HepG2 (cell line): ENCODE results near the gene FANCE. TPM values are rescaled to one million over a fixed set of nuclear protein-coding genes. Genes with fewer than 3 reads are reported as not detected.
A peak's percentile ranks its signal among the peaks of the same experiment; 100 is the strongest.

Source experiments
- ARHGAP35 ChIP-seq: sonication (generic); formaldehyde crosslinking; IDR thresholded peaks from 2 replicates; pipeline ENCODE4 v1.9.0; 2022; ENCODE audit warnings: mild to moderate bottlenecking, inconsistent platforms, moderate library complexity, missing genetic modification reagents, borderline replicate concordance
- BHLHE40 ChIP-seq: IDR thresholded peaks from 2 replicates; pipeline ENCODE4 v1.6.1; 2011; ENCODE audit warnings: low read length, improper control_type of control experiment
- CREBL2 ChIP-seq: sonication (generic); formaldehyde crosslinking; IDR thresholded peaks from 2 replicates; pipeline ENCODE4 v1.8.1; 2023; ENCODE audit warnings: missing genetic modification reagents, mild to moderate bottlenecking, borderline replicate concordance
- E2F2 ChIP-seq: sonication (generic); formaldehyde crosslinking; IDR thresholded peaks from 2 replicates; pipeline ENCODE4 v1.4.0; 2020; ENCODE audit warnings: missing genetic modification reagents, borderline replicate concordance
- EEA1 ChIP-seq: sonication (generic); formaldehyde crosslinking; IDR thresholded peaks from 2 replicates; pipeline ENCODE4 v1.5.1; 2020; ENCODE audit warnings: mild to moderate bottlenecking, missing genetic modification reagents, borderline replicate concordance
- GABPA ChIP-seq, 2 experiments: IDR thresholded peaks; 2 replicates each; pipeline ENCODE4 v1.6.1; 2011 to 2016; ENCODE audit warnings: low read depth in 2 of 2, low read length in 1 of 2, missing biosample characterization in 1 of 2, missing genetic modification characterization in 1 of 2
- GTF2F1 ChIP-seq: fragments of 150-350 bp; IDR thresholded peaks from 2 replicates; pipeline ENCODE4 v1.6.1; 2014; ENCODE audit warnings: low read length
- GZF1 ChIP-seq: sonication (generic); formaldehyde crosslinking; IDR thresholded peaks from 2 replicates; pipeline ENCODE4 v1.5.1; 2020; ENCODE audit warnings: mild to moderate bottlenecking, missing genetic modification reagents
- ISL2 ChIP-seq: sonication (generic); formaldehyde crosslinking; IDR thresholded peaks from 2 replicates; pipeline ENCODE4 v1.5.0; 2020; ENCODE audit warnings: missing genetic modification reagents
- KLF13 ChIP-seq: sonication (generic); formaldehyde crosslinking; IDR thresholded peaks from 2 replicates; pipeline ENCODE4 v1.4.0; 2020; ENCODE audit warnings: mild to moderate bottlenecking, missing genetic modification reagents
- MED1 ChIP-seq: sonication (generic); formaldehyde crosslinking; IDR thresholded peaks from 2 replicates; pipeline ENCODE4 v1.4.0; 2020; ENCODE audit warnings: missing genetic modification reagents
- PATZ1 ChIP-seq: sonication (generic); formaldehyde crosslinking; IDR thresholded peaks from 2 replicates; pipeline ENCODE4 v1.4.0; 2020; ENCODE audit warnings: missing genetic modification reagents
- SOX6 ChIP-seq, 2 experiments: fragments of 450-650 bp in 1 of 2; sonication (generic) in 1 of 2; formaldehyde crosslinking in 1 of 2; IDR thresholded peaks; 2 replicates each; pipeline versions ENCODE4 v1.4.0 to v1.6.1; 2017 to 2020; ENCODE audit warnings: antibody characterized with exemption in 1 of 2, mild to moderate bottlenecking in 1 of 2, missing genetic modification reagents in 1 of 2
- TFDP2 ChIP-seq: sonication (generic); formaldehyde crosslinking; IDR thresholded peaks from 2 replicates; pipeline ENCODE4 v1.4.0; 2020; ENCODE audit warnings: missing genetic modification reagents
- ZBTB21 ChIP-seq: sonication (generic); formaldehyde crosslinking; IDR thresholded peaks from 2 replicates; pipeline ENCODE4 v1.4.0; 2020; ENCODE audit warnings: missing genetic modification reagents
- ZMAT3 ChIP-seq: sonication (generic); formaldehyde crosslinking; conservative IDR thresholded peaks from 2 replicates; pipeline ENCODE4 v1.7.0; 2021; ENCODE audit warnings: missing genetic modification reagents
- ZNF740 ChIP-seq: sonication (generic); formaldehyde crosslinking; IDR thresholded peaks from 2 replicates; pipeline ENCODE4 v1.4.0; 2020; ENCODE audit warnings: missing genetic modification reagents
- ZSCAN30 ChIP-seq: sonication (generic); formaldehyde crosslinking; IDR thresholded peaks from 2 replicates; pipeline ENCODE4 v1.5.0; 2020; ENCODE audit warnings: mild to moderate bottlenecking, missing genetic modification reagents
- polyA plus RNA-seq, 8 experiments: library from polyadenylated mRNA; depleted of rRNA in 3 of 8; stranded (reverse) in 7 of 8; unstranded in 1 of 8; fragments of >200 nt; fragmentation: Illumina TruSeq in 4 of 8; extraction: Trizol in 4 of 8; gene quantifications; 2 replicates each; pipeline versions ENCODE4 v1.2.1 to v1.2.3, GENCODE V29; 2011 to 2016; ENCODE audit warnings: low read depth in 4 of 8, missing spikeins in 1 of 8, mixed read lengths in 1 of 8; ENCODE audit not compliant: insufficient read depth in 1 of 8
- total RNA-seq, 5 experiments: library from RNA; depleted of rRNA; stranded (reverse); fragments of >200 nt; fragmentation: Illumina TruSeq; extraction: Trizol; gene quantifications; 2 replicates each; pipeline ENCODE4 v1.2.3, GENCODE V29; 2016; ENCODE audit warnings: low read depth in 1 of 5
- TF ChIP-seq, protein P1 (sequence below): sonication (generic); IDR thresholded peaks from 2 replicates; pipeline ENCODE4 v1.6.1; 2016; ENCODE audit warnings: low read depth, borderline replicate concordance

FANCE gene
- total and polyA plus RNA-seq, 2 of the 13 experiments (the other 11 are each of a cell fraction or from before 2014, with no cell fraction given) = 7.1 to 11.2 TPM

GRCh38 chr6:35497571-35498421, 45.7 kb downstream of the FANCE start (continued):
- peak; percentile 85 for TF ChIP-seq PATZ1 (CRISPR knock-in tag)
- no peak for TF ChIP-seq E2F2
- TF ChIP-seq EEA1 (CRISPR knock-in tag) = peak; percentile 92; the same call in 1 of the 2 replicates
- TF ChIP-seq ISL2 (CRISPR knock-in tag) = no peak; the same call in none of the 2 replicates
- TF ChIP-seq CREBL2 (CRISPR knock-in tag) = peak; percentile 85; the same call in 1 of the 2 replicates
- TF ChIP-seq ZSCAN30 (CRISPR knock-in tag) = no peak
- TF ChIP-seq, protein P1, sequence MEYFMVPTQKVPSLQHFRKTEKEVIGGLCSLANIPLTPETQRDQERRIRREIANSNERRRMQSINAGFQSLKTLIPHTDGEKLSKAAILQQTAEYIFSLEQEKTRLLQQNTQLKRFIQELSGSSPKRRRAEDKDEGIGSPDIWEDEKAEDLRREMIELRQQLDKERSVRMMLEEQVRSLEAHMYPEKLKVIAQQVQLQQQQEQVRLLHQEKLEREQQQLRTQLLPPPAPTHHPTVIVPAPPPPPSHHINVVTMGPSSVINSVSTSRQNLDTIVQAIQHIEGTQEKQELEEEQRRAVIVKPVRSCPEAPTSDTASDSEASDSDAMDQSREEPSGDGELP = peak; percentile 35; the same call in 1 of the 2 replicates
- TF ChIP-seq ZBTB21 (CRISPR knock-in tag) = no peak
- TF ChIP-seq KLF13 (CRISPR knock-in tag) = peak; percentile 87; the same call in 1 of the 2 replicates
- TF ChIP-seq SOX6 (IDR thresholded peaks at IDR 0.05) = no peak
- no peak; the same call in 1 of the 2 replicates for TF ChIP-seq SOX6 (CRISPR knock-in tag; IDR thresholded peaks at IDR 0.05)
- TF ChIP-seq GZF1 (CRISPR knock-in tag) = peak; percentile 50; the same call in 1 of the 2 replicates
- peak; percentile 84 for TF ChIP-seq TFDP2 (CRISPR knock-in tag)
- no peak for TF ChIP-seq GTF2F1
- peak; percentile 51; the same call in 1 of the 2 replicates for TF ChIP-seq MED1 (CRISPR knock-in tag)
- TF ChIP-seq BHLHE40 = no peak
- TF ChIP-seq ZNF740 (CRISPR knock-in tag) = peak; percentile 39; the same call in 1 of the 2 replicates
- peak; percentile 97 for TF ChIP-seq ZMAT3 (CRISPR knock-in tag)
- TF ChIP-seq GABPA (IDR thresholded peaks at IDR 0.05; ENCODE audit: low read depth, low read length) = no peak
- TF ChIP-seq GABPA (CRISPR knock-in tag; IDR thresholded peaks at IDR 0.05; ENCODE audit: low read depth) = peak; percentile 74
- TF ChIP-seq ARHGAP35 = peak; percentile 93
